K562 (cell line): ENCODE results near the gene PHF24. TPM values are rescaled to one million over a fixed set of nuclear protein-coding genes. Genes with fewer than 3 reads are reported as not detected.

Experiments used
- ATAC-seq: fragments of 200-7000 bp; cut with Tn5 transposase; 3 replicates; pipeline ENCODE4 v1.9.1; 2020; ENCODE audit warnings: moderate library complexity
- BruUV-seq: library from RNA; stranded (reverse); fragments of 400-500 nt; replicated peaks from 2 replicates; lab custom pipeline; 2021; lab: Mats Ljungman, UMichigan
- CTCF ChIA-PET: fragments of 300-600 bp; formaldehyde crosslinking; extraction: SDS; loops from one replicate; lab custom pipeline; 2021; ENCODE audit warnings: low intra/inter-chr PET ratio; lab: Yijun Ruan, JAX
- POLR2A ChIA-PET: fragments of 300-600, 350-650 bp; sonication (Branson Sonifier 250); formaldehyde crosslinking; extraction: SDS; loops from one replicate; lab custom pipeline; 2021; ENCODE audit warnings: antibody characterized with exemption, inconsistent platforms; lab: Yijun Ruan, JAX
- DNase-seq, 4 experiments: peaks; one replicate each; pipeline versions ENCODE4 v3.0.0 to v3.0.0-alpha.2; 2011 to 2018; ENCODE audit warnings: low spot score in 3 of 4, mixed read lengths in 3 of 4; ENCODE audit errors: extremely low read depth in 1 of 4
- FAIRE-seq: peaks from 2 replicates; lab custom pipeline; 2011; peaks lifted over from hg19 to GRCh38; lab: Jason Lieb, UNC
- H2AFZ ChIP-seq: 2 replicates; pipeline ENCODE4 v1.6.0; 2011; ENCODE audit warnings: low read depth, low read length, control low read depth, inconsistent platforms
- H3K27ac ChIP-seq: fragments of 200-600 bp; 3 replicates; pipeline ENCODE4 v1.8.0; 2011; ENCODE audit warnings: low read depth, mild to moderate bottlenecking, control low read depth, inconsistent platforms, low read length, moderate library complexity, mixed read lengths; ENCODE audit errors: extremely low read depth
- H3K27me3 ChIP-seq, 2 experiments: fragments of 300-600 bp in 1 of 2; 2 replicates in 1 of 2; 3 replicates in 1 of 2; pipeline versions ENCODE4 v1.6.0 to v1.8.0; 2011; ENCODE audit warnings: inconsistent platforms in 2 of 2, low read length in 2 of 2, mild to moderate bottlenecking in 1 of 2, mixed read lengths in 1 of 2, moderate library complexity in 1 of 2; ENCODE audit not compliant: control insufficient read depth in 2 of 2, insufficient read depth in 2 of 2
- H3K36me3 ChIP-seq: fragments of 300-600 bp; 3 replicates; pipeline ENCODE4 v1.8.0; 2011; ENCODE audit warnings: mild to moderate bottlenecking, low read length, inconsistent platforms; ENCODE audit not compliant: control insufficient read depth, insufficient read depth
- H3K4me1 ChIP-seq, 2 experiments: fragments of 200-600 bp in 1 of 2; replicated peaks in 1 of 2; 2 replicates in 1 of 2; 3 replicates in 1 of 2; pipeline versions ENCODE4 v1.5.1 to v1.8.0; 2011; ENCODE audit warnings: inconsistent platforms in 2 of 2, low read length in 2 of 2, mild to moderate bottlenecking in 1 of 2, mixed read lengths in 1 of 2, moderate library complexity in 1 of 2; ENCODE audit not compliant: control insufficient read depth in 2 of 2, insufficient read depth in 2 of 2
- H3K4me2 ChIP-seq: 2 replicates; pipeline ENCODE4 v1.6.1; 2011; ENCODE audit warnings: low read length, control low read depth, inconsistent platforms, mixed read lengths; ENCODE audit not compliant: insufficient read depth
- H3K4me3 ChIP-seq: fragments of 200-600 bp; sonication (generic), shearing (Covaris generic); 2 replicates; pipeline ENCODE4 v1.5.1; 2016; ENCODE audit warnings: control low read depth, inconsistent platforms
- H3K79me2 ChIP-seq: fragments of 200-600 bp; 3 replicates; pipeline ENCODE4 v1.8.0; 2011; ENCODE audit warnings: low read length, inconsistent platforms; ENCODE audit not compliant: control insufficient read depth, insufficient read depth
- H3K9ac ChIP-seq, 2 experiments: 2 replicates each; pipeline versions ENCODE4 v1.6.0 to v1.6.1; 2011; ENCODE audit warnings: low read depth in 2 of 2, low read length in 2 of 2, control low read depth in 1 of 2, inconsistent platforms in 1 of 2, mild to moderate bottlenecking in 1 of 2, mixed read lengths in 1 of 2; ENCODE audit not compliant: insufficient read depth in 1 of 2
- H3K9me1 ChIP-seq: one replicate; pipeline ENCODE4 v1.6.0; 2011; ENCODE audit warnings: inconsistent platforms, mild to moderate bottlenecking, low read length, moderate library complexity; ENCODE audit not compliant: control insufficient read depth, insufficient read depth
- H3K9me3 ChIP-seq: replicated peaks from 2 replicates; pipeline ENCODE4 v1.5.1; 2011; ENCODE audit warnings: low read depth, low read length, inconsistent platforms; ENCODE audit not compliant: control insufficient read depth, insufficient read depth
- H4K20me1 ChIP-seq: replicated peaks from 2 replicates; pipeline ENCODE4 v1.6.1; 2011; ENCODE audit warnings: low read length, inconsistent platforms, mixed read lengths; ENCODE audit not compliant: control insufficient read depth, insufficient read depth
- HMBOX1 ChIP-seq: sonication (generic); IDR thresholded peaks from 2 replicates; pipeline ENCODE4 v1.6.1; 2016
- THRA ChIP-seq: fragments of 450-650 bp; IDR thresholded peaks from 2 replicates; pipeline ENCODE4 v1.6.1; 2017; ENCODE audit warnings: mild to moderate bottlenecking, moderate library complexity
- WGBS: fragments of 100-300 bp; shearing (Covaris generic); methylation state at CpG from one replicate; pipeline ENCODE4 v1.1.6; 2016; ENCODE audit warnings: low coverage, mixed read lengths; ENCODE audit not compliant: insufficient coverage; ENCODE audit errors: missing lambda C conversion rate; 5-methylcytosine and 5-hydroxymethylcytosine counted together
- in situ Hi-C: fragments of 300-500 bp; cut with MboI; formaldehyde crosslinking; loops from 4 replicates; pipeline ENCODE4 v1.15.0; 2018; ENCODE audit warnings: inconsistent platforms, mixed read lengths
- intact Hi-C: fragments of 100-400 bp; cut with micrococcal nuclease; formaldehyde crosslinking; loops from 2 replicates; pipeline ENCODE4 v1.14.2; 2022
- polyA plus RNA-seq, 8 experiments: library from polyadenylated mRNA; depleted of rRNA in 4 of 8; stranded (reverse) in 5 of 8; unstranded in 3 of 8; fragments of >200 nt; fragmentation: Nextera tagmentation in 2 of 8; fragmentation: Illumina TruSeq in 1 of 8; extraction: Ambion mirVana in 2 of 8; extraction: Trizol in 1 of 8; gene quantifications; 2 replicates each; pipeline versions ENCODE4 v1.2.1 to v1.2.3, GENCODE V29; 2011 to 2014; ENCODE audit warnings: inconsistent platforms in 1 of 8, missing spikeins in 1 of 8
- total RNA-seq, 7 experiments: library from RNA; depleted of rRNA in 6 of 7; stranded (reverse); fragments of >200 nt in 6 of 7; fragmentation: Illumina TruSeq in 2 of 7; extraction: Trizol in 2 of 7; gene quantifications; 2 replicates each; pipeline versions ENCODE4 v1.2.1 to v1.2.3, GENCODE V29; 2011 to 2021; ENCODE audit warnings: low replicate concordance in 1 of 7

The PHF24 gene
- total and polyA plus RNA-seq, 9 of the 15 experiments (the other 6 are each of a cell fraction or from before 2014, with no cell fraction given) = 0.01 TPM; not detected in 7

GRCh38 chr9:34987160-34987901, 29.2 kb downstream of the PHF24 start:
- no peak for TF ChIP-seq THRA
- peak; percentile 83 for TF ChIP-seq HMBOX1
- Histone ChIP-seq H2AFZ (no peak overlapping the region), H3K36me3 (no peaks in the 10 kb centered on the region), H3K4me3 (no peak overlapping the region), H3K4me1 (peaks cover 13 to 27% of the 10 kb centered on the region in 2 experiments), H3K27me3 (peaks cover 0 to 10% of the 10 kb centered on the region in 2 experiments; a peak in 1 of 5 replicates), H3K9me1 (no peaks in the 10 kb centered on the region), H4K20me1 (no peaks in the 10 kb centered on the region), H3K4me2 (no peak overlapping the region), H3K9ac (no peak overlapping the region), H3K9me3 (no peaks in the 10 kb centered on the region), H3K79me2 (no peaks in the 10 kb centered on the region), H3K27ac (no peak overlapping the region)
- WGBS = 55% methylated on average over 4 of the region's 7 CpGs
- ChIA-PET CTCF (no interaction called here), POLR2A (no interaction called here)
- FAIRE-seq = no peak
- in situ Hi-C loops (no loop called here), intact Hi-C loops (no loop called here)
- ATAC-seq = no peak
- no peak for DNase-seq
- BruUV-seq = no TSS peak
